PFSK-1 (cell line): ENCODE results near the gene APIP.

Source experiments
- FOXP2 ChIP-seq: optimal IDR thresholded peaks from 2 replicates; pipeline ENCODE3; 2011; ENCODE audit warnings: borderline replicate concordance, control low read depth, inconsistent platforms; ENCODE audit not compliant: insufficient read depth; ENCODE audit errors: extremely low read length, extremely low read depth
- POLR2AphosphoS5 ChIP-seq: IDR thresholded peaks from 2 replicates; pipeline ENCODE4 v1.6.1; 2012; ENCODE audit warnings: low read depth, mild to moderate bottlenecking, control low read depth, low read length, moderate library complexity
- REST ChIP-seq, 2 experiments: IDR thresholded peaks; 2 replicates each; pipeline versions ENCODE4 v1.6.1 to v1.8.0; 2011 to 2012; ENCODE audit warnings: low read depth in 2 of 2, low read length in 2 of 2, control low read depth in 1 of 2, inconsistent platforms in 1 of 2, mild to moderate bottlenecking in 1 of 2, moderate library complexity in 1 of 2; ENCODE audit not compliant: insufficient read depth in 1 of 2
- SIN3A ChIP-seq: IDR thresholded peaks from 2 replicates; pipeline ENCODE4 v1.6.1; 2012; ENCODE audit warnings: mild to moderate bottlenecking, low read length, moderate library complexity, borderline replicate concordance; ENCODE audit not compliant: insufficient read depth
- TAF1 ChIP-seq: IDR thresholded peaks from 2 replicates; pipeline ENCODE4 v1.6.1; 2012; ENCODE audit warnings: low read length, control low read depth, borderline replicate concordance; ENCODE audit not compliant: insufficient read depth

Gene APIP

GRCh38 chr11:34936945-34937629 is 20.9 kb upstream of the APIP start:
- TF ChIP-seq FOXP2 (no peak), TAF1 (no peak), POLR2AphosphoS5 (no peak), REST (IDR thresholded peaks at IDR 0.05; ENCODE audit: insufficient read depth in 1 of 2, low read depth in 2 of 2, low read length in 2 of 2) (no peak), SIN3A (no peak)

GRCh38 chr11:34929794-34930763 is 13.9 kb upstream of the APIP start:
- TF ChIP-seq REST (IDR thresholded peaks at IDR 0.05; ENCODE audit: insufficient read depth in 1 of 2, low read depth in 2 of 2, low read length in 2 of 2) = no peak
- TF ChIP-seq SIN3A = no peak
- TF ChIP-seq TAF1 = no peak

DNA sequence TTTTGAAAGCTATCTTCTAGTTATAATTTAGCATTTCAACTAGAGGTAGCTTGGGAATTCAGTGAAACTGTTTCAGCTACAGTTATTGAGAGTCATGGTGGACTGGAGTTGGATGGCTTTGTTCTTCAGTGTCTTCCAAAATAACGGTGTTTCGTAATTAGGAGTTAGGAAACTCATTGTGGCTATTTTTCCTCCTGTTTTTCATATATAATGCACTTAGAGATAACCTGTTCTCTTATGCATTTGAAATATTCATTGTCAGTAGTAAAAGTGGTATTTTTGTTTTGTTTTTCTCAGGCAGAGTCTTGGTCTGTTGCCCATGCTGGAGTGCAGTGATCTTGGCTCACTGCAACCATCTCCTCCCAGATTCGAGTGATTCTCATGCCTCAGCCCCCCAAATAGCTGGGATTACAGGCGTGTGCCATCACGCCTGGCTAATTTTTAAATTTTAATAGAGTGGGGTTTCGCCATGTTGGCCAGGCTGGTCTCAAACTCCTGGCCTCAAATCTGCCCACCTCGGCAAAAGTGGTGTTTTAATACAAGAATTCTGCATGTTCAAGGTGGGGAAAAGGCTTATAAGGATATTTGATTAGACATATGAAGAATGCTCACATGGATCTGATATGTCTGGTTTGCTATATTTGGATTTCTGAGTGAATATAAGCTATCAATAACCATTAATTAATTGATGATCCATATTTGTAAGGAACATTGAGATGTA is 12.9 kb upstream of the APIP start:
- no peak for TF ChIP-seq TAF1
- TF ChIP-seq SIN3A = no peak
- TF ChIP-seq FOXP2 = no peak
- no peak for TF ChIP-seq REST (IDR thresholded peaks at IDR 0.05; ENCODE audit: insufficient read depth in 1 of 2, low read depth in 2 of 2, low read length in 2 of 2)
- no peak for TF ChIP-seq POLR2AphosphoS5

DNA sequence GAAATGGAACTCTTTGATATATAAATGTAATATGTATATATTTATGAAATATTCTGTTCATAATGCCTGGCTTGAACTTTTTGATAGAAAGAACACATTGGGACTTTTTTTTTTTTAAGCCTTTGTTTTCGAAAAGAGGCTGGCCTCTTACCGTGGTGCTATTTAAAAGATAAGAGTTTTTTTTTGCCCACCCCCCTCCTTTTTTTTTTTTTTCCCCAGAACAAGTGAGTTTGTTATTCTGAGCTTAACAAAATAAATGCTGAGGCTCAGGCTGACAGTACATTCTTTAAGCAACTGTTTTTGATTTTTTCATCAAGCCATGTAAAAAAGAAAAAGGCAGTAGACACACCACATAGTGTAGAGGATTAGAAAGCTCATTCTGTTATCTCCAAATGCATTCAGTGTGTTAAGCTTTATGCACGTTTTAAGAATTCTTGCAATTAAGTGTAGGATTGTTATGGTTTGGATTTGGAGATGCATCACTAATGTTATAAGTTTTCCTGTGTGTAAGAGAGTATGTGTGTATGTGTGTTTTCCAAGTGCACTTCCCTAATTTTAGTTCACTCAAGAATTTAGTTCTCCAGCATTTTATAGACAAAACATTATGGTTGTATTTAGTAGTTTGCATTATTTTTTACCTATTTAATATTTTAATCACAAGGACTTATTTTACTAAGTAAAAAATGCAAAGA is 12.2 kb upstream of the APIP start:
- TF ChIP-seq REST (IDR thresholded peaks at IDR 0.05; ENCODE audit: insufficient read depth in 1 of 2, low read depth in 2 of 2, low read length in 2 of 2) (no peak), SIN3A (no peak), POLR2AphosphoS5 (no peak), FOXP2 (no peak), TAF1 (no peak)
